H1 (cell line): ENCODE data around the gene DTNB. TPM values are rescaled to one million over a fixed set of nuclear protein-coding genes. Genes with fewer than 3 reads are reported as not detected.
A peak's percentile ranks its signal among the peaks of the same experiment; 100 is the strongest.

ENCODE experiments used
- CTCF ChIA-PET: fragments of 300-600 bp; sonication (Branson Sonifier 250); formaldehyde crosslinking; loops from one replicate; lab custom pipeline; 2021; ENCODE audit not compliant: partially characterized antibody; lab: Charles Lee
- POLR2A ChIA-PET: fragments of 300-600 bp; sonication (Branson Sonifier 250); formaldehyde crosslinking; loops from one replicate; lab custom pipeline; 2021; ENCODE audit warnings: inconsistent platforms; ENCODE audit not compliant: partially characterized antibody; lab: Charles Lee
- DNase-seq, 2 experiments: peaks; one replicate each; pipeline versions ENCODE4 v3.0.0 to v3.0.0-alpha.2; 2010 to 2022; ENCODE audit warnings: low spot score in 2 of 2, low read depth in 1 of 2, mixed read lengths in 1 of 2
- FAIRE-seq: peaks from 2 replicates; lab custom pipeline; 2011; peaks lifted over from hg19 to GRCh38; lab: Jason Lieb, UNC
- H2AFZ ChIP-seq: 2 replicates; pipeline ENCODE4 v1.8.1; 2012; ENCODE audit warnings: low read length, inconsistent platforms
- H2AK5ac ChIP-seq: 2 replicates; pipeline ENCODE4 v1.6.1; 2013; ENCODE audit warnings: low read depth, low read length
- H2BK120ac ChIP-seq: replicated peaks from 2 replicates; pipeline ENCODE3; 2013; ENCODE audit warnings: low read depth, low read length, inconsistent platforms
- H2BK12ac ChIP-seq: 2 replicates; pipeline ENCODE4 v1.6.1; 2013; ENCODE audit warnings: low read depth, low read length
- H2BK15ac ChIP-seq: 2 replicates; pipeline ENCODE4 v1.6.1; 2013; ENCODE audit warnings: low read length
- H2BK20ac ChIP-seq: 2 replicates; pipeline ENCODE4 v1.6.1; 2013; ENCODE audit warnings: low read length
- H2BK5ac ChIP-seq: 2 replicates; pipeline ENCODE4 v1.6.1; 2013; ENCODE audit warnings: low read depth, low read length
- H3K14ac ChIP-seq: 2 replicates; pipeline ENCODE4 v1.6.1; 2013; ENCODE audit warnings: inconsistent platforms; ENCODE audit not compliant: insufficient read length
- H3K18ac ChIP-seq: 2 replicates; pipeline ENCODE4 v1.6.1; 2013; ENCODE audit warnings: low read length; ENCODE audit errors: extremely low read depth
- H3K23ac ChIP-seq: 2 replicates; pipeline ENCODE4 v1.6.1; 2013; ENCODE audit warnings: inconsistent platforms; ENCODE audit not compliant: insufficient read length
- H3K23me2 ChIP-seq: 2 replicates; pipeline ENCODE4 v1.6.1; 2013; ENCODE audit warnings: low read depth, low read length
- H3K27ac ChIP-seq: 2 replicates; pipeline ENCODE4 v1.6.1; 2011; ENCODE audit warnings: low read depth, low read length, inconsistent platforms
- H3K27me3 ChIP-seq, 4 experiments: replicated peaks in 1 of 4; 1 replicate in 1 of 4; 2 replicates in 3 of 4; pipeline versions ENCODE4 v1.6.1 to v1.8.1; 2011 to 2013; ENCODE audit warnings: low read length in 3 of 4, mild to moderate bottlenecking in 3 of 4, inconsistent platforms in 2 of 4, mixed read lengths in 2 of 4, moderate library complexity in 1 of 4; ENCODE audit not compliant: control insufficient read depth in 3 of 4, insufficient read depth in 3 of 4; ENCODE audit errors: extremely low read depth in 1 of 4
- H3K36me3 ChIP-seq, 4 experiments: 2 replicates each; pipeline versions ENCODE4 v1.6.1 to v1.8.1; 2011 to 2013; ENCODE audit warnings: mild to moderate bottlenecking in 4 of 4, low read length in 3 of 4, moderate library complexity in 2 of 4, control low read depth in 1 of 4, inconsistent platforms in 1 of 4; ENCODE audit not compliant: insufficient read depth in 4 of 4, control insufficient read depth in 2 of 4
- H3K4ac ChIP-seq: replicated peaks from 2 replicates; pipeline ENCODE3; 2013; ENCODE audit warnings: low read length, low read depth, mixed read lengths, inconsistent platforms; ENCODE audit not compliant: insufficient read length
- H3K4me1 ChIP-seq, 4 experiments: replicated peaks in 1 of 4; 1 replicate in 1 of 4; 2 replicates in 3 of 4; pipeline versions ENCODE4 v1.6.1 to v1.8.1; 2011 to 2013; ENCODE audit warnings: low read length in 3 of 4, inconsistent platforms in 2 of 4, mixed read lengths in 1 of 4; ENCODE audit not compliant: insufficient read depth in 4 of 4, control insufficient read depth in 3 of 4
- H3K4me2 ChIP-seq, 2 experiments: 2 replicates each; pipeline versions ENCODE4 v1.6.1 to v1.8.1; 2011 to 2013; ENCODE audit warnings: low read depth in 2 of 2, low read length in 2 of 2, control low read depth in 1 of 2, inconsistent platforms in 1 of 2, mild to moderate bottlenecking in 1 of 2; ENCODE audit not compliant: insufficient read depth in 1 of 2
- H3K4me3 ChIP-seq, 4 experiments: fragments of 200-600, 300-600 bp in 1 of 4; sonication (generic), shearing (Covaris generic), sonication (Bioruptor Twin) in 1 of 4; 2 replicates each; pipeline versions ENCODE4 v1.5.1 to v1.8.1; 2011 to 2016; ENCODE audit warnings: low read length in 4 of 4, low read depth in 3 of 4, control low read depth in 2 of 4, inconsistent platforms in 2 of 4, mild to moderate bottlenecking in 2 of 4, mixed read lengths in 1 of 4, moderate library complexity in 1 of 4; ENCODE audit not compliant: insufficient read depth in 2 of 4; ENCODE audit errors: extremely low read depth in 1 of 4
- H3K56ac ChIP-seq: replicated peaks from 2 replicates; pipeline ENCODE3; 2013; ENCODE audit warnings: low read depth, mild to moderate bottlenecking, mixed read lengths, low read length, inconsistent platforms; ENCODE audit not compliant: insufficient read length
- H3K79me1 ChIP-seq: 2 replicates; pipeline ENCODE4 v1.6.1; 2013; ENCODE audit warnings: low read depth, low read length, control low read depth
- H3K79me2 ChIP-seq, 2 experiments: 2 replicates each; pipeline versions ENCODE4 v1.6.1 to v1.8.1; 2012 to 2013; ENCODE audit warnings: low read length in 2 of 2, mild to moderate bottlenecking in 2 of 2, inconsistent platforms in 1 of 2; ENCODE audit not compliant: insufficient read depth in 2 of 2, control insufficient read depth in 1 of 2
- H3K9ac ChIP-seq, 4 experiments: replicated peaks in 1 of 4; 1 replicate in 1 of 4; 2 replicates in 3 of 4; pipeline versions ENCODE4 v1.6.1 to v1.8.1; 2011 to 2013; ENCODE audit warnings: low read depth in 3 of 4, low read length in 3 of 4, control low read depth in 2 of 4, mild to moderate bottlenecking in 2 of 4, moderate library complexity in 2 of 4, inconsistent platforms in 1 of 4; ENCODE audit errors: extremely low read depth in 1 of 4
- H3K9me3 ChIP-seq, 2 experiments: 2 replicates each; pipeline versions ENCODE4 v1.6.1 to v1.8.1; 2012 to 2013; ENCODE audit warnings: mild to moderate bottlenecking in 2 of 2, moderate library complexity in 2 of 2, control low read depth in 1 of 2, inconsistent platforms in 1 of 2, low read depth in 1 of 2, low read length in 1 of 2, mixed read lengths in 1 of 2; ENCODE audit not compliant: insufficient read depth in 2 of 2
- H4K20me1 ChIP-seq, 2 experiments: replicated peaks in 1 of 2; 2 replicates each; pipeline versions ENCODE3 to v1.8.1; 2011 to 2013; ENCODE audit warnings: inconsistent platforms in 2 of 2, low read length in 2 of 2, mild to moderate bottlenecking in 1 of 2; ENCODE audit not compliant: insufficient read depth in 2 of 2, control insufficient read depth in 1 of 2
- H4K5ac ChIP-seq: 2 replicates; pipeline ENCODE4 v1.6.1; 2013; ENCODE audit warnings: low read length, low read depth, mixed read lengths, inconsistent platforms; ENCODE audit not compliant: insufficient read length
- H4K8ac ChIP-seq: 2 replicates; pipeline ENCODE4 v1.8.0; 2013; ENCODE audit warnings: mild to moderate bottlenecking, moderate library complexity, low read length, inconsistent platforms; ENCODE audit not compliant: insufficient read depth; ENCODE audit errors: extremely low read depth
- H4K91ac ChIP-seq: replicated peaks from 2 replicates; pipeline ENCODE3; 2013; ENCODE audit warnings: low read length, mixed read lengths, inconsistent platforms; ENCODE audit not compliant: insufficient read length
- BACH1 ChIP-seq: IDR thresholded peaks from 2 replicates; pipeline ENCODE4 v1.6.1; 2012; ENCODE audit warnings: low read length, improper control_type of control experiment
- CTCF ChIP-seq, 3 experiments: IDR thresholded peaks; 1 replicate in 2 of 3; 2 replicates in 1 of 3; pipeline versions ENCODE4 v1.5.1 to v1.6.1; 2011; ENCODE audit warnings: low read length in 3 of 3, mild to moderate bottlenecking in 3 of 3, inconsistent platforms in 2 of 3, low read depth in 1 of 3, moderate library complexity in 1 of 3; ENCODE audit not compliant: insufficient read depth in 1 of 3; ENCODE audit errors: control extremely low read depth in 1 of 3
- HDAC2 ChIP-seq, 2 experiments: fragments of 300-600 bp in 1 of 2; sonication (generic) in 1 of 2; IDR thresholded peaks; 2 replicates each; pipeline ENCODE4 v1.6.1; 2011 to 2012; ENCODE audit warnings: low read depth in 2 of 2, low read length in 2 of 2, mild to moderate bottlenecking in 2 of 2, moderate library complexity in 2 of 2, borderline replicate concordance in 1 of 2, inconsistent platforms in 1 of 2
- NRF1 ChIP-seq: IDR thresholded peaks from 2 replicates; pipeline ENCODE4 v1.6.1; 2011; ENCODE audit warnings: mild to moderate bottlenecking, low read depth, low read length, improper control_type of control experiment
- WGBS, 2 experiments: shearing (Covaris generic) in 1 of 2; methylation state at CpG; one replicate each; pipeline versions ENCODE4 v1.1.6 to v1.1.7; 2013 to 2015; ENCODE audit warnings: low lambda C conversion rate in 2 of 2, mixed read lengths in 2 of 2, inconsistent platforms in 1 of 2, low coverage in 1 of 2, missing lambda C conversion rate in 1 of 2; ENCODE audit not compliant: insufficient replicate concordance in 2 of 2, insufficient coverage in 1 of 2, insufficient read length in 1 of 2; ENCODE audit errors: extremely low coverage in 1 of 2, missing lambda C conversion rate in 1 of 2; 5-methylcytosine and 5-hydroxymethylcytosine counted together
- polyA plus RNA-seq, 7 experiments: library from polyadenylated mRNA; depleted of rRNA in 3 of 7; stranded (reverse) in 5 of 7; unstranded in 2 of 7; fragments of >200 nt in 5 of 7; fragments of 200-250 nt in 2 of 7; gene quantifications; 1 replicate in 5 of 7; 2 replicates in 1 of 7; 4 replicates in 1 of 7; pipeline versions ENCODE4 v1.2.1 to v1.2.3, GENCODE V29; 2011 to 2013; ENCODE audit warnings: missing spikeins in 2 of 7, mixed read lengths in 2 of 7
- total RNA-seq: library from RNA; stranded (reverse); fragmentation: NEBNext Ultra II Directional; extraction: Animal tissue kit (Norgen Biotek cat#: 25700); gene quantifications from 2 replicates; pipeline ENCODE4 v1.2.1, GENCODE V29; 2021

The DTNB gene
- total and polyA plus RNA-seq, 2 of the 8 experiments (the other 6 are each of a cell fraction or from before 2014, with no cell fraction given): 39.6 to 49.5 TPM

GRCh38 chr2:25375371-25375988 is 297.9 kb downstream of the DTNB start:
- Histone ChIP-seq H4K8ac (no peak overlapping the region), H3K4ac (no peak overlapping the region), H3K9me3 (no peaks in the 10 kb centered on the region), H4K20me1 (no peaks in the 10 kb centered on the region), H2AK5ac (no peak overlapping the region), H2BK5ac (no peak overlapping the region), H3K27ac (no peak overlapping the region), H3K23me2 (no peaks in the 10 kb centered on the region), H3K4me2 (no peak overlapping the region), H2BK15ac (no peak overlapping the region), H2AFZ (no peak overlapping the region), H3K18ac (no peak overlapping the region), H2BK12ac (no peak overlapping the region), H3K9ac (no peak overlapping the region), H4K5ac (no peak overlapping the region), H3K36me3 (no peaks in the 10 kb centered on the region), H3K79me1 (no peaks in the 10 kb centered on the region), H3K56ac (no peak overlapping the region), H3K23ac (no peak overlapping the region)
- no peak for DNase-seq
- FAIRE-seq: no peak
- WGBS, 2 experiments: 92% methylated on average over 17 of the region's 17 CpGs; no CpG with 5 or more reads in 1 of the 2 experiments
- TF ChIP-seq CTCF (IDR thresholded peaks at IDR 0.05; ENCODE audit: control extremely low read depth in 1 of 3, insufficient read depth in 1 of 3, low read depth in 1 of 3, low read length in 3 of 3) (peak in 1 of 3 experiments; percentile 4; a peak in 1 of 4 replicates), BACH1 (no peak), HDAC2 (IDR thresholded peaks at IDR 0.05; ENCODE audit: borderline replicate concordance in 1 of 2, low read depth in 2 of 2, low read length in 2 of 2) (no peak), NRF1 (no peak)
- TF ChIP-seq, all 59 proteins: peak for 1
- no peak overlapping the region for H4K91ac ChIP-seq
- H3K14ac ChIP-seq: no peak overlapping the region
- ChIA-PET POLR2A (interaction anchor here (0.6 to 2.0 kb wide), 6 partner anchors 9 to 183 kb away, joined by 3 to 11 read pairs (median 5); no protein-coding TSS in a partner anchor), CTCF (interaction anchor here (0.7 to 8.6 kb wide), 26 partner anchors 11 to 293 kb away, joined by 3 to 108 read pairs (median 5); partner anchors contain the start of gene DNMT3A)
- H3K27me3 ChIP-seq: peaks cover 0 to 8% (median 0%) of the 10 kb centered on the region in 4 experiments; a peak in 4 of 7 replicates
- no peak overlapping the region for H2BK120ac ChIP-seq
- H3K4me3 ChIP-seq: no peak overlapping the region
- H3K79me2 ChIP-seq: no peaks in the 10 kb centered on the region
- no peak overlapping the region for H2BK20ac ChIP-seq
- peaks cover 0 to 15% (median 13%) of the 10 kb centered on the region in 4 experiments; a peak in 5 of 7 replicates for H3K4me1 ChIP-seq
